GM21825 (cell line): ENCODE results near the gene LIN7C.
"Not testable (repeated sequence)": the region's sequence is repeated elsewhere in the genome, so short reads cannot be mapped to it uniquely, and the experiment has no call there.

ENCODE experiments used
- ATAC-seq: cut with Tn5 transposase; IDR thresholded peaks from one replicate; pipeline ENCODE4 v1.9.1; 2021; ENCODE audit warnings: mild to moderate bottlenecking, moderate library complexity; ENCODE audit not compliant: unreplicated experiment

LIN7C gene

DNA sequence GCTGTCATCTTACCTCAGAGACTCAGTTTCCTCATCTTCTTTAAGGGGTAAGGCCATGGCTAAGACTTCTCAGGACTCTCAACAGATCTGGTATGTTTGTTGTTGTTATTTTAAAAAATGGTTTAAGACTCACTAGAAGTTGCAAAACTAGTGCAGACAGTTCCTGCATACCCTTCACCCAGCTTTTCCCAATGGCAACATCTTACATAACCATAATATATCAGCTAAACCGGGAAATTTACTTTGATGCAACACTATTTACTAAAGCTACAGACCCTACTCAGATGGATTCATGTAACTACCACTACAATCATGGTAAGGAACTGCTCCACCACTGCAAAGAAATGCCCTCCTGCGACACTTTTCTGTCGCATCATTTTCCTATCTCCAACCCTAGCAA is 54.4 kb downstream of the LIN7C start:
- no peak for ATAC-seq

DNA sequence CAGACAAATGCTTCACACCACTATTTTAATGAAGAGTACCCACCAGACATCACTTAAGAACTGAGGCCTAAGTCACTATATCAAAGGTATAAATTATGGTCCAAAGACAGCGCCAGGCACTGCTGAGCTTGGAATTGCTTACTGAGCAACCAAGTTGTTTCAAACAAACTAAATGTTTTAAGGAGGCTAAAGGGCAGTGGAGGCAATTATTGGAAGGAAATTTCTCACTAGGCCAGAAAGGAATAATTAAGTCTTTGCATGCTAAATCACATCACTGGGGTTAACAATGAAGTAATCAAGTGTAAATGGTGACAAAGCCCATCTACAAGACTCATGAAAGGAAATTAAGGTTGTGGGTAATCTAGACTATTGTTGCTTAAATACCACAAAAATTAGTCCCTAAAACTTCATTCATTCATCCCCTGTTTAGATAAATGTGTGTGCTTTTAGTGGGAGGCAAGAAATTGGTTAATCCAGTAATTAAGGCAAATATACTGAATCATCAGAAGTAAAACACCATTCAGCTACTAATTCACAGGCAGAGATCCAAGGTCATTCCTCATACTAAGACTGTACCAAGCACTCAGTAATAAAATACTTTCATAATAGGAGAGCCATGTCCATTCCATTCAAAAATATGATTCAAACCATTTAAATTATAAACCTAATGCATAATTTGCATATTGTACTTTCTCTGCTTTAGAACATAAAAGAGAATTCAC is 55.2 kb downstream of the LIN7C start:
- no peak for ATAC-seq

DNA sequence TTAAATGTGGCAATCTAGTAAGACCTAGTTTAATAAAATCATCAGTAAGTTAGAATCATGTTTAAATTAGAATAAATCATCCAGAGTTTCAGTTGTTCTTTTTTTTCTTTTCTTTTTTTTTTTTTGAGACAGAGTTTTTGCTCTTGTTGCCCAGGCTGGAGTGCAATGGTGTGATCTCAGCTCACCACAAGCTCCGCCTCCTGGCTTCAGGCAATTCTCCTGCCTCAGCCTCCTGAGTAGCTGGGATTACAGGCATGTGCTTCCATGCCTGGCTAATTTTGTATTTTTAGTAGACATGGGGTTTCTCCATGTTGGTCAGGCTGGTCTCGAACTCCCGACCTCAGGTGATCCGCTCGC is 58.4 kb downstream of the LIN7C start:
- ATAC-seq: not testable (repeated sequence)

DNA sequence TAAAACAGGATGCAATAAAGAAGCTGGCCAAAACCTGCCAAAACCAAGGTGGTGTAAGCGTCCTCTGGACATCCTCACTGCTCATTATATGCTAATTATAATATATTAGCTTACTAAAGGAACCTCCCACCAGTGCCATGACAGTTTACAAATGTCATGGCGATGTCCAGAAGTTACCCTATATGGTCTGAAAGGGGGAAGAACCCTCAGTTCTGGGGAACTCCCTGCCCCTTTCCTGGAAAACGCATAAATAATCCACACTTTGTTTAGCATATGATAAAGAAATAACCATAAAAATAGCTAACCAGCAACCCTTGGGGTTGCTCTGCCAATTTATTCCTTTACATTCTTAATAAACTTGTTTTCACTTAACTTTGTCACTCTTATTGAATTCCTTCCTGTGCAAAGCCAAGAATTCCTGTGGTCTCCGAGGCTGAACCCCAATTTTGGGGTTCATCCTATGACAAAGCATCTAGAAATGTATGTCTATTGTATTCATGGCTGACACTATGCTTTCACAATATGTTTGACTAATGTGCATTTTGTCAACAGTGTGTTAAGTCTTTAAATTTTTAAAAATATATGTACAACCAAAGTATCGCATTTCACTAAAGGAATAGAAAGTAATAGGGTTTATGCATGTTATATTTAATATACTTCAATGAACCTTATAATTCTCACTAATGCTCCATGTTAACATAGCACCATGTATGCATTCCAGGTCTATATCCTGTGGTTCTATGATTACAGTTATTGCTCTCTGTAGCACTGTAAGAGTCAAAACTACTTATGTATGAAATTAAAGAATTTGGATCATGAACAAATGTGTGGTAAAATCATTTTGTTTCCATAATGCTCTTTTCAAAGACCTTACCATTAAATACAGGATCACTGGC is 59.0 kb downstream of the LIN7C start:
- ATAC-seq: no peak

DNA sequence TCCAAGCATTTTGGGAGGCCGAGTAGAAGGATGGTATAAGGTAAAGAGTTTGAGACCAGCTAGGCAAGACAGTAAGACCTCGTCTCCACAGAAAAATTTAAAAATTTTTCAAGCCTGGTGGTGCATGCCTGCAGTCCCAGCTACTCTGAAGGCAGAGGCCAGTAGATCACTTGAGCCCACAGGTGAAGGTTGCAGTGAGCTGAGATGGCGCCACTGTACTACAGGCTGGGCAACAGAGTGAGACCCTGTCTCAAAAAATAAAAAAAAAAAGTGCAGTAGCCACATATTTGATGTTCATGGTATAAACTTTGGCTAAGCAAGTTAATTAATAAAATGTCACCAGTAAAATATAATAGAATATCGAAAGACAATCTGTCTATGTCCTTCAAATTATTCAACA is 60.9 kb downstream of the LIN7C start:
- no peak for ATAC-seq

DNA sequence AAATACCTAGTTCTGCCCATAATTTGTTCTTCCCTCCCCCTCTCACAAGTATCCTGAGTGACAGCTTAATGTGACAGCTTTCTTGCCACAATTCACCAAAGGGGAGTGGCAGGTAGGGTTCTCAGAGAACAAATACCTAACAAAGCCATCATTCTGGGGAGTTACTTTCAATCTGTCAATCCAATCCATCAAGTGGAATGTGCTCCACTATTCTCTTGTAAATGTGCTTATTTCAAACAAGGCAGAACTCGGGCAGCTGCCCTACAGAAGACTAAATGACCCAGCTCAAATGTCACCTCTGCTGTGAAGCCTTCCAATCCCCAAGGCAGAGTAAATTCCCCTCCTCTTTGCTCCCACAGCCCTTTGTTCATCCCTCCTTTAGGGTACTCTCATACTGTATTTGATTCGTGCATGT is 61.8 kb downstream of the LIN7C start:
- ATAC-seq: no peak
